Renal cortical epithelial cell (primary cell): Measurements from ENCODE around the gene AKAIN1. TPM values are rescaled to one million over a fixed set of nuclear protein-coding genes. Genes with fewer than 3 reads are reported as not detected.

ENCODE experiments used
- DNase-seq: peaks from one replicate; pipeline ENCODE4 v3.0.0-alpha.2; 2011; ENCODE audit warnings: low read depth
- total RNA-seq: library from RNA; depleted of rRNA; stranded (reverse); fragments of >200 nt; gene quantifications from 2 replicates; pipeline ENCODE4 v1.2.3, GENCODE V29; 2014

AKAIN1 gene
- total RNA-seq = not detected in 2 replicates

DNA sequence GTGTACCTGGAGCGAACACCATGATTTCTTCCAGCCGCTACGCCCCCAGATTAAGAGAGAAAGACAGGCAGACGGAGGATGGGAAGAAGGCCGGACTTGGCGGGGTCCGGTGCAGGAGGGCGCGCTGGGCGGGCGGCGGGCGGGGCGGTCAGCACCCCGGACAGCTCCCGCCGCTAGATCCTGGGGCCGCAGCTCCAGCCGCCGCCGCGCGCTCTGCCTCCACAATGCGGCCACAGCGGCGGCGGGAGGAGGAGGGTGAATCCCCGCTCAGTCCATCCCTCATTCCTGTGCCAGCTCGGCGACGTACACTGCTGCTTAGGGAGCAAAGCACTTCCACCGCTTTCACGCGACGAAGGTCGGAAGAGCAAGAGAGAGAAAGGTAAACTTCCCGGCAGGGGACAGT is at the start of gene AKAIN1:
AKAIN1 (minus strand) TSS at position 226 of the 403 bp plus-strand sequence; CDS start at position 22, 204 bp downstream.
- no peak for DNase-seq

DNA sequence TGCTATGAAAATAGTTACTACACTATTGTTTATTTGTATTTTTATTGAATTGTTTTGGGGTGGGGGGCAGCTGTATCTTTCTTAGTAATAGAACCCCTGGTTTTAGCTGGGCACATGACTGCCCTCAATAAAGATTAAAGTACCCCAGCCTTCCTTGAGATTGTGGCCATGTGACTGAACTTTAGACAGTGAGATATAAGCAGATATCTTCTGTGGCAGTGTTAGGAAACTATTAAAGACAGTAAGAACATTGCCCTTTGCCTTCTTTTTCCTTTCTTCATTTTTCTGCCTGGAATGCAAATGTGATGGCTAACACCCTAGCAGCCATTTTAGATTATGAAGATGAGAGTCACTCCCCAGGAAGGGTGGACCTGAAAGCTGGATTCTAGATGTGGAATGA is 47.9 kb upstream of the AKAIN1 start:
- no peak for DNase-seq

- DNase-seq = no peak
Measured at GRCh38 chr18:5239447-5239846, 42.4 kb upstream of the AKAIN1 start.

GRCh38 chr18:5238371-5238976 is 41.4 kb upstream of the AKAIN1 start:
- peak; percentile 42 for DNase-seq

DNA sequence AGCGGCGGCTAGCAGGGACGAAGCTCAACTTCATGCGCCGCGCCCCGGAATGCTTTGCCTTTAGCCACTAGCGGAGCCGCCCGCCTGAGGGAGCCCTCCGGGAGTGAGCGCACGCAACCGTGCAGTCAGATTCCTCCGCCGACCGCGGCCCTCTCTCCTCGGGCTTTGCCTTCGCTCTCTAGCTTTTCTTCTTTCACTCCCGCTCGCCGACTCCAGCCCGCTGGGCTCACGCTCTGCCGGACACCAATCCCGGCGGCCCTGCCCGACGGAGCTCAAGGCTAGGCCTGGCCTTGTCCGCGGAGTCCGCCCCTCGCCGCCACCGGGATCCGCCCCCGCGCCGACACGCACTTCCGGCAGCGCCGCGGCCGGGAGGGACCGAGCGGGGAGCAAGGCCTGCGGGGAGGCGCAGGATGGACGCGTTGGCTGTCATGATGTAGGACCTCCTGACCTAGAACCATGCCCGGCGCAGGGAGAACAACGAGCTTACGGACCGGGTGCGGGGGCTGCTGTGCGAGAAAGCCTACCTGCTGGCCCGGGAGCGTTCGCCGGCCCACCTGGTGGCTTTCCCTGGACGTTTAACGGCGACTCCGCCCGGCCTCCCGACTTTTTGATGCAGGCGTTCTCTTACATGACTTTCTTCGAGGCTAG is 40.8 kb upstream of the AKAIN1 start:
- peak; percentile 64 for DNase-seq

- peak; percentile 5 for DNase-seq
Measured at GRCh38 chr18:5237083-5237722, 40.1 kb upstream of the AKAIN1 start.

DNA sequence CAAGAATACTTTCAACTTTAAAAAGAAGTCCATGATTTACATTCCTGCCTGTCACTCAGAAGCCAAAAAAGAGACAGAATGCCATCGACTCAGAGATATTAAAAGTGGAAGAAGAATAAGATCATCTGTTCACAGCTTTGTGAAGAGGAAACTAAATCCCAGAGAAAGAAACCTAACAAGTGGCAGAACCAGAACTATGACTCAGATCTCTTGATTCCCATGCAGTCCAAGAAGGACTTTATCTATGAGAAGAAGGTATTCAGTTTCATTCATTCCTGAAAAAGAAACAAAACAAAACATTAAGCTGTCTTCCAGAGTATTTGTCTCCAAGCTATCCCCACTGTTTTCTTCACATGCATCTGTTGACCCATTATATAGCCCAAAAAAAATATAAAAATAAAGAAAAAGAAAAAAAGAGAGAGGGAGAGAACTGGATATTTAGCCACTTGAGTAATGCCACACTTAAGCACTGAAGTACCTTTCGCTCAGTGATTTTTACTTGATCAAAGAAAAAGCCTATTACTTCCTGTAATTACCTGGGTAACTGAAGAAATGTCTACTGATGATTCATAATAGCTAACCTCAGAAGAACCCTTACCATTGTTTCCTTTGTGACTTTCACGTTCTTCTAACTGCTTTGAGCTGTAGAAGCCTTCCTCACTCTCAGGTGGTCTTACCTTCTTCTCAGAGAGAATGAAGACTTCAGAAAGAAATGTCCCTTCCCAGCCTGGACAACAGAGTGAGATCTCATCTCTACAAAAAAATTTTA is 17.7 kb upstream of the AKAIN1 start:
- no peak for DNase-seq

DNA sequence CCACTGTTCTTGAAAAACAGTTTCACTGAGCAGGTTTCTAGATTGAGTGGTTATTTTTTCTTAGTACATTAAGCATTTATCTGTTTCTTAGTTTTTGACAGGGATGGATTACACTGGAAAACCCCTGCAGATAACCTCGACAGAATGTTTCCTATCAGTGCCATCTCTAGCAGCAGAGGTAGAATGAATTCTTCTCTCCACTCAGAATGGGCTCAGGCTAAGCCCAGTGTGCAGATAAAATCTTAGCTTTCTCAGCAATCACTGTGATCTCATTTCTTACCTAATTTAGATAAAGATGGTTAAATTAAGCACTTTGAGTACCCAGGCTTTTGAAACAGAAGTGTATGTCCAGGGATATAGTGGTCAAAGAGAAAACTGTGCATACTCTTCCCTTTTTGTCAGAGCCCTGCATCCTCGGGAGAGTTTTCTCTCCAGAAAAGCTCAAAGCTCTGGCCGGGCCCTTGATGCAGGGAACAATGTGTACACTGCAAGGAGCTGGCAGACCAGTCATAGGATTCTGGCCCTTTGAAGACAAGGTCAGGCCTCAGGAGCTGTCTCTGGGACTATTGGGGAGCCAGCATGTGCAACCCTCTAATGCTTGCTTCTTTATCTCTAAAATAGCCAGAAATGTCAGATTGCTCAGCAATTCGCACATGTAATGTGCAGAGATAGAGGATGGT is 10.6 kb upstream of the AKAIN1 start:
- no peak for DNase-seq

GRCh38 chr18:5198311-5198710 is 1.3 kb upstream of the AKAIN1 start:
- no peak for DNase-seq

DNA sequence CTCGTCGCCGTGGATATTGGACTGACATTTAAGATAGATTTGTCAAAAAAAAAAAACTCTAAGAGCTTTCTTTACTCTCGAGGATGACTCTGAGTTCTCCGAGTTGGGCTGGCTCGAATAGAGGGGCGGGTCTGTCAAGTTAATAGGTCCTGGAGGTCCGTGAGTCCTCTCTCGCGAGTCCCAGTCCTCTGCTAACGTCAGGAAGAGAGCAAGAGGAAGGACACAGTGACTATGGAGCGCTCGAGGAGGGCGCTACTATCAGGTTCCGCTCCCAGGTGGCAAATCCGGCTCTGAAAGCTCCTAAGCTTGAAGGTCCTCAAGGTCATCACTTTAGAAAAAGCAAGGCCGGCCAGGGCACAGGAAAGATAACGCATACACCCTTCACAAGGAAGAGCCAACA is 404 bp upstream of the AKAIN1 start:
- DNase-seq = no peak

GRCh38 chr18:5196253-5197031 is 615 bp downstream of the AKAIN1 start:
- DNase-seq = no peak

DNA sequence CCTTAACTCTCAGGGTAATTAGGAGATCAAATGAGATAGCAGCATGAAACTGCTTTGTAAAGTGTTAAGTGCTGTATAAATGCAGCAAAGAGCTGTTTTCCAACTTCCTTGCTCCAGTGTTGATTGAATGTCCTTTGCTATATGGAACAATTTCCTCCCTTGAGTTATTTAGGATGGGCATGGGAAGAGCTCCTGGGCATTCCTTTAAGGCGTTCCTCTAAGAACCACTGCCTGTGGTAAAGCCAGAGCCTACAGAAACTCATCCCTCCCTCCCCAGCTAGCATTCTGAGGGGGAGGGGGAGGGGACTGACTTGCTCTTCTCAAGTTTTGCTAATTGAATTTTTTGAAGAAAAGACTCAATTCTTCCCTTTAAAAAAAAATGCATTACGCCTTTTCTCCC is 1.4 kb downstream of the AKAIN1 start:
- DNase-seq = no peak

GRCh38 chr18:5180254-5180653 is 16.8 kb downstream of the AKAIN1 start:
- no peak for DNase-seq

DNA sequence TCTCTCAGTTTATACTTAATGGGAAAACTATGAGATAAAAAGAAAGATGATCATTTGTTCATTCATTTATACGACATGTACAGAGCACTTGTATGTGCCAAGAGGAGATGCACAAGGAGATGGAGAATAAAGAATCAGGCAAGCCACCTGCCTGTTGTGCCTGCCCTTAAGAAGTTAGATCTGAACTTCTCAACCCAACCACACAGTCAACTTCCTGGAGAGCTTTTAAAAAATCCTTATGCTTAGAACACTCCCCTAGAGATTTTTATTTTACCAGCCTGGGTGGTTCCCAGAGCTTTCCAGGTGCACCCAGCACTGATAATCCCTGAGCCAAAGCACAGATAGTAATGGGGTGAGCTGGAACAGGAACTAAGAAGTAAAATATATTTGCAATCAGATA is 18.5 kb downstream of the AKAIN1 start:
- no peak for DNase-seq

DNA sequence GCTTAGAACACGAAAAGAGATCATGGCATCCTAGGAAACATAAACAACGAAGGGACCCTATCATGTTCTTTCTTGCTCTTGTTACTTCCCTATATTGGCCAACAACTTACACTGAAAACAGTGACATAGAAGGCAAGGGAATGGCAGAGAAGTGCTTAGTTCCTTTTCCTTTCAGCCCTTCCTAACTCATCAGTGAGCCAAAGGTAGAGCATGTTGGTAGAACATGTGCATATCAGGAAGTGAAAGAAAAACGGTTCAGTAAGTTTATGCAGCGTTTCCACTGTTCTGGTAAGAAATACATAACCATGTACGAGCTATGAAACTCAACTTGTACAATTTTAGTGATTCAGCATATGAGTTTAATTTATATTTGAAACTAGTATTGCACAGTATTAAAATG is 21.7 kb downstream of the AKAIN1 start:
- DNase-seq = no peak

DNA sequence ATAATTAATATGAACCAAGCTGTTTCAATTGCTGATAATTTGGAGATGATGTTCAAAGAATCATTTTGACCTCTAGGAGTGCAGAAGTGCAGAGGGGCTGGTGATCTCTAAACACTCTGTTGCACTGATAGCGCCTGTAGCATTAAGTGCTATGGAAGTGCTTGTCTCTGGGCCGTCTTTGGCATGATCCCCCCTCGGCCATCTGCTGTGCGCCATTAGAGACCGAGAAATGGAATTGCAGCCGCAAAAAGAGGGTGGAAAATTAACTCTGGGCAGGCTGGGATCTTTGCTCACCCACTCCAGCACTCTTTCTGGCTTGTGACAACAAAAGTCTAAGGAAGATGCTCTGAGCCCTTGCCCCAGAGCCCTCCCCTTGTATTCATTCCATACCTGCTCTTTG is 23.4 kb downstream of the AKAIN1 start:
- no peak for DNase-seq

DNA sequence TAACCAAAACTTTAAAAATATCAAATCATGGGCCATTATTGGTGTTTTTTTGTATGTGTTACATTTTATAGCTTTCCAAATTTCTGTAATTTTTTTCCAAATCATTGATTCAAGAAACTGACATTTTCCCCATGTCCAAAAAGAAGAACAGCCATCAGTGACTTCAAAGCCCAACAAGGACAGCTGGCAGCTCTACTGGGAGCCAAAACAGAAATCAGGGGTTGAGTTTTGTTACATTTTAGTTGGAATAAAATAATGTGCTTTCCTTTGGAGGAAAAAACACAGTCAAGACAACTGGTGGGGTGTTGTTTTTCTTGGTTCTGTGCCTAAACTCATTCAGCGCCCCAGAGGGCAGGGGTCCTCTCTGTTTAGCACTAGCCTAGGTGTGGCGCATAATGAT is 23.8 kb downstream of the AKAIN1 start:
- no peak for DNase-seq

- DNase-seq = no peak
Measured at GRCh38 chr18:5167831-5168230, 29.2 kb downstream of the AKAIN1 start.

- DNase-seq = no peak
Measured at GRCh38 chr18:5166606-5167280, 30.3 kb downstream of the AKAIN1 start.

DNA sequence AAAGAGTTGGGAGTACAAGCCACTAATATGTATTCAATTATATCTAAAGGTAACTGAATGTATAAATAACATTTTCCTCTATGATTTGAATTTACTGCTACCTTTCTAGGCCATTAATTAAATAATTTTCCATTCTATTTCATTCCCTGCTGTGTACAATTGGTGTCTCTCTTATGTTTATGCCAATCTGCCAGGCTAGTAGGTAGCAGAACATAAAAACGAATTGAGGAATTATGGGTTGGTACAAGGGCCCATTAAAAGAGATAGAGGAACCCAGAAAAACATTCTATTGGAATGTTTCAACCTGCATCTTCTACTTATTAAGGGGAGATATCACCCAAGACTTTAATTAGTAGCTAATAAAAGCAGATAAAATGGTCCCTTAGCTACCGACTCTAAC is 32.2 kb downstream of the AKAIN1 start:
- no peak for DNase-seq

GRCh38 chr18:5162111-5162510 is 34.9 kb downstream of the AKAIN1 start:
- DNase-seq = no peak
